ENCODE results near the gene MSH5.
"Not testable (repeated sequence)": the region's sequence is repeated elsewhere in the genome, so short reads cannot be mapped to it uniquely, and the experiment has no call there.

The MSH5 gene

DNA sequence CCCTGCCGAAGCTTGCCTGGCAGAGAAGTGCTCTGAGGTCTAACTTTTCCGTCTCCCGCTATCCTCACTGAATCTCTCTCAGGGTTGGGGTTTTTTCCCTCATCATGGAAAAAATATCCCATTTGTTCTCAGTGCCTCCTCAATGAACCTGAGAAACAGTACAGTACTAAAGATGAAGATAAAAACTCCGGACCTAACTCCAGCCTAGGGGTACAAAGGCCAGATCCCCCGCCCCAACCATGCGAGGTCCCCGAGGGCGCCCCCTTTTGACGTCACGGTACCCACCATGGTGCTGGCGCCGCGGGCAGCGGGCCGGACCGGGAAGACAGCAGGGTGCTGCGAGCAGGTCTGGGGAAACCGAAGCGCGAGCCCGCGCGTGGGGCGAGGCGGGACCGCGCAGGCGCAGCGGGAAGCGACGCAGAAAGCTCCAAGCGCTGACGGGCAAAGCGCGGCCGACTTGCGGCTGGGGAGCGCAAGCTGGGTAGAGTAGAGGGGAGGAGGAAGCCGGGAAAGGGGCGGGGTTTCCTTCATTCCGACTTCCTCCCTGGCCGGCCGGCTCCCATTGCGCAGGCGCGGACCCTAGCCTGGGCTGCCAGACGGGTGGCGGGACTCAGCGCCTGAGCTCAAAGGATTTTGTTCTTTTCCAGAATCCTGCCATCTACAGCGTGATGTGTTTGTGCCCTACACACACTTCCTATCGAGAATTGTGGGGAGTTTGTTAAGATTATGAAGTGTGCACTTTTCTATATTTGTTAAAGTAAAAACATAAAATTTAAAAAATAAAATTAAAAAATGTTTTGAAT is 66.9 kb downstream of the MSH5 start, which contains the start of gene LSM2:
Gene LSM2 (minus strand): TSS at position 497 of the 803 bp plus-strand sequence. CDS start 209 bp downstream, at position 288.
- H3K9ac ChIP-seq (ENCODE audit: low read depth, low read length) = peak within 1 kb of the TSS; percentile 98
- H3K27me3 ChIP-seq (ENCODE audit: insufficient read depth, low read length) = no peaks in the 10 kb centered on the region
- H3K27ac ChIP-seq (ENCODE audit: low read length) = peak within 1 kb of the TSS; percentile 85
- peaks cover 15% of the 10 kb centered on the region; the same call in 1 of the 2 replicates for H3K36me3 ChIP-seq (ENCODE audit: insufficient read depth, low read depth, low read length)
- no peaks in the 10 kb centered on the region for H3K9me3 ChIP-seq (ENCODE audit: insufficient read depth, low read depth, low read length)
- peaks cover 5% of the 10 kb centered on the region for H3K4me1 ChIP-seq (ENCODE audit: insufficient read depth, low read length)
- H3K4me3 ChIP-seq (ENCODE audit: low read length) = peak within 1 kb of the TSS; percentile 96

DNA sequence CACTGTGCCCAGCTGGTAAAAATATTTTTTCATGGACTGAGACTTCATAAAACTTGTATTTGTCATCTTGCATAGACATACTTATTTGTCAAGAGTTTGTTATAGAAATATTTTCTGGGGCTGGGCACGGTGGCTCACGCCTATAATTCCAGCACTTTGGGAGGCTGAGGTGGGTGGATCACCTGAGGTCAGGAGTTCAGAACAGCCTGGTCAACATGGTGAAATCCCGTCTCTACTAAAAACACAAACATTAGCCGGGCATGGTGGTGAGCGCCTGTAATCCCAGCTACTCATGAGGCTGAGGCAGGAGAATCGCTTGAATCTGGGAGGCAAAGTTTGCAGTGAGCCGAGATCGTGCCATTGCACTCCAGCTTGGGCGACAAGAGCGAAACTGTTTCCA is 68.8 kb downstream of the MSH5 start:
- not testable (repeated sequence) for H3K9ac ChIP-seq (ENCODE audit: low read depth, low read length); H3K36me3 ChIP-seq (ENCODE audit: insufficient read depth, low read depth, low read length); H3K4me3 ChIP-seq (ENCODE audit: low read length); H3K4me1 ChIP-seq (ENCODE audit: insufficient read depth, low read length); H3K9me3 ChIP-seq (ENCODE audit: insufficient read depth, low read depth, low read length); H3K27me3 ChIP-seq (ENCODE audit: insufficient read depth, low read length); H3K27ac ChIP-seq (ENCODE audit: low read length)

DNA sequence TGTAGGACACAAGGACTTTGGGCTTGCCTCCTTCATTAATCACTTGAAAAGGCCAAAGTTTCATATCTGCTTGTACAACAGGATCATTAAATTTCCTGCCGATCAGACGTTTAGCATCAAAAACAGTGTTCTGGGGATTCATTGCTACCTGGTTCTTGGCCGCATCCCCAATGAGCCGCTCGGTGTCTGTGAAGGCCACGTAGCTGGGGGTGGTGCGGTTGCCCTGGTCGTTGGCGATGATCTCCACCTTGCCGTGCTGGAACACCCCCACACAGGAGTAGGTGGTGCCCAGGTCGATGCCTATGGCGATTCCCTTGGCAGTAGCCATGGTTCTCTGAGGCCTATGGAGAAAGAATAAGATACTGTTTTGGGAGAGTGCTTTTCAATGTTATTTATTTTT is 71.8 kb downstream of the MSH5 start:
- Histone ChIP-seq H3K4me1 (ENCODE audit: insufficient read depth, low read length) (peaks cover 4% of the 10 kb centered on the region; the same call in 1 of the 2 replicates), H3K9me3 (ENCODE audit: insufficient read depth, low read depth, low read length) (no peaks in the 10 kb centered on the region), H3K27me3 (ENCODE audit: insufficient read depth, low read length) (no peaks in the 10 kb centered on the region), H3K4me3 (ENCODE audit: low read length) (no peak overlapping the region), H3K9ac (ENCODE audit: low read depth, low read length) (no peak overlapping the region), H3K27ac (ENCODE audit: low read length) (no peak overlapping the region), H3K36me3 (ENCODE audit: insufficient read depth, low read depth, low read length) (no peaks in the 10 kb centered on the region)

Data from iPS-20b (cell line).